Astrocyte (in vitro differentiated cells and primary cell): ENCODE results near the gene TCEA2. TPM values are rescaled to one million over a fixed set of nuclear protein-coding genes. Genes with fewer than 3 reads are reported as not detected.

ENCODE experiments used
- DNase-seq: peaks from one replicate; pipeline ENCODE4 v3.0.0-alpha.2; 2010; ENCODE audit warnings: low read depth
- FAIRE-seq: peaks from 2 replicates; lab custom pipeline; 2011; peaks lifted over from hg19 to GRCh38; lab: Jason Lieb, UNC
- H2AFZ ChIP-seq: 2 replicates; pipeline ENCODE4 v1.6.0; 2012; ENCODE audit warnings: low read depth, low read length, inconsistent platforms
- H3K27ac ChIP-seq: 2 replicates; pipeline ENCODE4 v1.5.1; 2011; ENCODE audit warnings: low read depth, low read length, inconsistent platforms
- H3K27me3 ChIP-seq: 2 replicates; pipeline ENCODE4 v1.6.0; 2011; ENCODE audit warnings: low read length, inconsistent platforms; ENCODE audit not compliant: insufficient read depth
- H3K36me3 ChIP-seq: 2 replicates; pipeline ENCODE4 v1.5.1; 2011; ENCODE audit warnings: low read length, inconsistent platforms; ENCODE audit not compliant: insufficient read depth
- H3K4me1 ChIP-seq: 2 replicates; pipeline ENCODE4 v1.5.1; 2011; ENCODE audit warnings: low read length, inconsistent platforms; ENCODE audit not compliant: insufficient read depth
- H3K4me2 ChIP-seq: 2 replicates; pipeline ENCODE4 v1.6.0; 2012; ENCODE audit warnings: low read length, inconsistent platforms
- H3K4me3 ChIP-seq: 2 replicates; pipeline ENCODE4 v1.5.1; 2011; ENCODE audit warnings: low read depth, mild to moderate bottlenecking, low read length, inconsistent platforms; ENCODE audit not compliant: insufficient read depth
- H3K79me2 ChIP-seq: 2 replicates; pipeline ENCODE4 v1.6.0; 2012; ENCODE audit warnings: mild to moderate bottlenecking, low read length, inconsistent platforms; ENCODE audit not compliant: insufficient read depth
- H3K9ac ChIP-seq: 2 replicates; pipeline ENCODE4 v1.6.0; 2012; ENCODE audit warnings: mild to moderate bottlenecking, low read length, inconsistent platforms
- H3K9me3 ChIP-seq: 2 replicates; pipeline ENCODE4 v1.5.1; 2012; ENCODE audit warnings: low read depth, mild to moderate bottlenecking, low read length, inconsistent platforms; ENCODE audit not compliant: insufficient read depth
- H4K20me1 ChIP-seq: 2 replicates; pipeline ENCODE4 v1.6.0; 2012; ENCODE audit warnings: low read length, inconsistent platforms; ENCODE audit not compliant: insufficient read depth
- H3K27ac Mint-ChIP-seq: one replicate; pipeline ENCODE4 v1.8.0; 2021; ENCODE audit warnings: mild to moderate bottlenecking, mixed read lengths; ENCODE audit not compliant: unreplicated experiment
- H3K27me3 Mint-ChIP-seq: one replicate; pipeline ENCODE4 v1.8.0; 2021; ENCODE audit warnings: low read depth, mixed read lengths; ENCODE audit not compliant: unreplicated experiment
- H3K36me3 Mint-ChIP-seq: one replicate; pipeline ENCODE4 v1.8.0; 2021; ENCODE audit warnings: low read depth, mixed read lengths; ENCODE audit not compliant: unreplicated experiment
- H3K4me1 Mint-ChIP-seq: one replicate; pipeline ENCODE4 v1.8.0; 2021; ENCODE audit warnings: low read depth, mixed read lengths; ENCODE audit not compliant: unreplicated experiment
- H3K4me3 Mint-ChIP-seq: one replicate; pipeline ENCODE4 v1.8.0; 2021; ENCODE audit warnings: mild to moderate bottlenecking, moderate library complexity, mixed read lengths; ENCODE audit not compliant: unreplicated experiment
- H3K9me3 Mint-ChIP-seq: one replicate; pipeline ENCODE4 v1.8.0; 2021; ENCODE audit warnings: mild to moderate bottlenecking, mixed read lengths; ENCODE audit not compliant: unreplicated experiment
- EZH2 ChIP-seq: IDR thresholded peaks from 2 replicates; pipeline ENCODE4 v1.6.1; 2012; ENCODE audit warnings: mild to moderate bottlenecking, low read length, inconsistent platforms; ENCODE audit not compliant: insufficient read depth
- total RNA-seq: library from RNA; stranded (reverse); gene quantifications from 2 replicates; pipeline ENCODE4 v1.2.1, GENCODE V29; 2021
- TF ChIP-seq, protein P1 (sequence below): IDR thresholded peaks from 2 replicates; pipeline ENCODE4 v1.5.1; 2011; ENCODE audit warnings: low read depth, mild to moderate bottlenecking, inconsistent platforms, low read length, moderate library complexity; ENCODE audit not compliant: insufficient read depth

Gene TCEA2
- total RNA-seq, 1 donor from 2014 or later: 53.1 TPM

DNA sequence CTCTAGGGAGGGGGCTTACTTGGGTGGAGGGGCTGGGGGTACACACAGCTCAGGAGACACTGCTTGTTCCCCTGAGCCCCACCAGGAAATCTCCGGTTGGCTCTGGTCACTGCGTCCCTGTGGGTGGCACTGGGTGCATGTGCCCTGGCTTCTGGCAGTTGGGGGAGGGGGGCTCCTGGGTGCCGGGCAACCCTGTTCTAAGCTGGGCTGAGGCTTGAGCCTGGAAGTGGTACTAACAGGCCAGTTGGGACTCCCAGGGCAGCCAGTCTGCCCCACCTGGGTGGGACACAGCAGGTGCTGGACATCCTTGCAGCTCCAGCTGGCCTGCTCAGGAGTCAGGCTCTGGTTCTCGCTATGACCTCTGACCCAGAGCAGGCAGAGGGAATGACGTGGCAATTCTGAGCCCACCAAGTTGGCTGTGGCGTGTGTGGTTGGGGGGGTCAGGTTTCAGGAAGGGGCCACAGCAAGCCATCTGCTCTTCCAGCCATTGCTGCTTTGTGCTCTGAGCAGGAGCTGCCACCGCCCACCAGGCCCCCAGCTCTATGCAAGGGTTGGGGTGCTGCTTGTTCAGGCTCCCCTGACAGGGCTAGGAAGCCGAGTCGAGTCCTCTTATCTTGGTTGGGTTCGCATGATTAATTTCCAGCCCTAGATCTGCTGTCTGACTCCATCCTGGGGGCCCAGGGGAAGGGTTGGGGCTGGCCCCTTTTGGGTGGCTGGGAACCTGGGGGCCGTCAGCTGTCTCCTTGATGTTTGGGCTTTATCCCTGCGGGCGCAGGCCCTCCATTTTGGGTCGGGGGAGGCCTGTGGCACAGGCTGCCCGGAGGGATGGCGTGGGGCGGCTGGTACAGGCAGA, 26.4 kb upstream of the TCEA2 start:
- peaks cover 3% of the 10 kb centered on the region for H3K4me1 ChIP-seq
- H2AFZ ChIP-seq: no peak overlapping the region
- H3K4me1 Mint-ChIP-seq: peaks cover 7% of the 10 kb centered on the region
- H4K20me1 ChIP-seq: peaks cover 32% of the 10 kb centered on the region
- no peak overlapping the region for H3K9ac ChIP-seq
- TF ChIP-seq, protein P1, sequence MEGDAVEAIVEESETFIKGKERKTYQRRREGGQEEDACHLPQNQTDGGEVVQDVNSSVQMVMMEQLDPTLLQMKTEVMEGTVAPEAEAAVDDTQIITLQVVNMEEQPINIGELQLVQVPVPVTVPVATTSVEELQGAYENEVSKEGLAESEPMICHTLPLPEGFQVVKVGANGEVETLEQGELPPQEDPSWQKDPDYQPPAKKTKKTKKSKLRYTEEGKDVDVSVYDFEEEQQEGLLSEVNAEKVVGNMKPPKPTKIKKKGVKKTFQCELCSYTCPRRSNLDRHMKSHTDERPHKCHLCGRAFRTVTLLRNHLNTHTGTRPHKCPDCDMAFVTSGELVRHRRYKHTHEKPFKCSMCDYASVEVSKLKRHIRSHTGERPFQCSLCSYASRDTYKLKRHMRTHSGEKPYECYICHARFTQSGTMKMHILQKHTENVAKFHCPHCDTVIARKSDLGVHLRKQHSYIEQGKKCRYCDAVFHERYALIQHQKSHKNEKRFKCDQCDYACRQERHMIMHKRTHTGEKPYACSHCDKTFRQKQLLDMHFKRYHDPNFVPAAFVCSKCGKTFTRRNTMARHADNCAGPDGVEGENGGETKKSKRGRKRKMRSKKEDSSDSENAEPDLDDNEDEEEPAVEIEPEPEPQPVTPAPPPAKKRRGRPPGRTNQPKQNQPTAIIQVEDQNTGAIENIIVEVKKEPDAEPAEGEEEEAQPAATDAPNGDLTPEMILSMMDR: no peak
- no peak for TF ChIP-seq EZH2
- H3K4me3 ChIP-seq: no peak overlapping the region
- no peak for FAIRE-seq
- peaks cover 26% of the 10 kb centered on the region for H3K27me3 ChIP-seq
- H3K4me2 ChIP-seq: no peak overlapping the region
- H3K27ac Mint-ChIP-seq: no peak overlapping the region
- H3K9me3 Mint-ChIP-seq: peaks cover 2% of the 10 kb centered on the region
- no peak overlapping the region for H3K27ac ChIP-seq
- DNase-seq: no peak
- H3K36me3 ChIP-seq: peaks cover 2% of the 10 kb centered on the region
- H3K79me2 ChIP-seq: no peaks in the 10 kb centered on the region
- H3K9me3 ChIP-seq: no peaks in the 10 kb centered on the region
- no peak overlapping the region for H3K4me3 Mint-ChIP-seq
- peaks cover 9% of the 10 kb centered on the region for H3K36me3 Mint-ChIP-seq
- H3K27me3 Mint-ChIP-seq: peaks cover 14% of the 10 kb centered on the region

- no peaks in the 10 kb centered on the region for H3K79me2 ChIP-seq
- peaks cover 3% of the 10 kb centered on the region for H3K4me1 ChIP-seq
- Mint-ChIP-seq H3K4me3 (no peak overlapping the region), H3K27ac (no peak overlapping the region), H3K27me3 (peaks cover 14% of the 10 kb centered on the region), H3K36me3 (peaks cover 9% of the 10 kb centered on the region), H3K9me3 (peaks cover 2% of the 10 kb centered on the region), H3K4me1 (peaks cover 7% of the 10 kb centered on the region)
- peaks cover 31% of the 10 kb centered on the region for H3K27me3 ChIP-seq
- no peak overlapping the region for H3K4me3 ChIP-seq
- DNase-seq (no peak), FAIRE-seq (no peak)
- H3K9ac ChIP-seq: no peak overlapping the region
- H3K36me3 ChIP-seq: no peaks in the 10 kb centered on the region
- TF ChIP-seq, protein P1: no peak
- no peak for TF ChIP-seq EZH2
- H3K9me3 ChIP-seq: no peaks in the 10 kb centered on the region
- no peak overlapping the region for H3K27ac ChIP-seq
- no peak overlapping the region for H2AFZ ChIP-seq
- H4K20me1 ChIP-seq: peaks cover 32% of the 10 kb centered on the region
- H3K4me2 ChIP-seq: no peak overlapping the region
These were observed 25.9 kb upstream of the TCEA2 start for GRCh38 chr20:64037199-64037497.
